ENCODE results near the gene EFNA1. TPM values are rescaled to one million over a fixed set of nuclear protein-coding genes. Genes with fewer than 3 reads are reported as not detected.

The EFNA1 gene
- total RNA-seq, 2 donors from 2014 or later: 3.6 to 5.0 TPM

DNA sequence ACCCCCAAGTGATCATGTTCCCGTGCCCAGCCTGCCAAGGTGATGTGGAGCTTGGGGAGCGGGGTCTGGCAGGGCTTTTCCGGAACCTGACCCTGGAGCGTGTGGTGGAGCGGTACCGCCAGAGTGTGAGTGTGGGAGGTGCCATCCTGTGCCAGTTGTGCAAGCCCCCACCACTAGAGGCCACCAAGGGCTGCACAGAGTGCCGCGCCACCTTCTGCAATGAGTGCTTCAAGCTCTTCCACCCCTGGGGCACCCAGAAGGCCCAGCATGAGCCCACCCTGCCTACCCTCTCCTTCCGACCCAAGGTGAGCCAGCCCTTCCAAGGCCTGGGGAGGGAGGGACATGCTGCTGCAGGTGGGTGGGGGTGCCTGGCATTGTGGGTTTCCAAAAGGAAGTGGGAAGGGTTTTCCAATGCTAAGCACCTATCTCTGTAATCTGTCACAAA, 48.3 kb downstream of the EFNA1 start:
- DNase-seq: peak; percentile 46
- Mint-ChIP-seq H3K36me3 (ENCODE audit: low read depth) (peaks cover 9% of the 10 kb centered on the region), H3K27me3 (ENCODE audit: insufficient read depth) (peaks cover 15% of the 10 kb centered on the region), H3K4me3 (no peak overlapping the region), H3K9me3 (no peaks in the 10 kb centered on the region), H3K27ac (no peak overlapping the region), H3K4me1 (peaks cover 14% of the 10 kb centered on the region)
- Histone ChIP-seq H3K27me3 (ENCODE audit: control insufficient read depth, insufficient read depth, low read length, poor library complexity, severe bottlenecking) (no peaks in the 10 kb centered on the region), H3K4me3 (ENCODE audit: low read length) (no peak overlapping the region), H3K9me3 (ENCODE audit: control insufficient read depth, low read length) (no peaks in the 10 kb centered on the region), H3K27ac (ENCODE audit: low read depth, low read length) (no peak overlapping the region), H3K36me3 (ENCODE audit: control insufficient read depth, insufficient read depth, low read length) (peaks cover 17% of the 10 kb centered on the region), H3K9ac (ENCODE audit: extremely low read depth, low read length, poor library complexity, severe bottlenecking) (no peak overlapping the region), H3K4me1 (ENCODE audit: control insufficient read depth, insufficient read depth, low read length) (no peaks in the 10 kb centered on the region)
- TF ChIP-seq, protein P1, sequence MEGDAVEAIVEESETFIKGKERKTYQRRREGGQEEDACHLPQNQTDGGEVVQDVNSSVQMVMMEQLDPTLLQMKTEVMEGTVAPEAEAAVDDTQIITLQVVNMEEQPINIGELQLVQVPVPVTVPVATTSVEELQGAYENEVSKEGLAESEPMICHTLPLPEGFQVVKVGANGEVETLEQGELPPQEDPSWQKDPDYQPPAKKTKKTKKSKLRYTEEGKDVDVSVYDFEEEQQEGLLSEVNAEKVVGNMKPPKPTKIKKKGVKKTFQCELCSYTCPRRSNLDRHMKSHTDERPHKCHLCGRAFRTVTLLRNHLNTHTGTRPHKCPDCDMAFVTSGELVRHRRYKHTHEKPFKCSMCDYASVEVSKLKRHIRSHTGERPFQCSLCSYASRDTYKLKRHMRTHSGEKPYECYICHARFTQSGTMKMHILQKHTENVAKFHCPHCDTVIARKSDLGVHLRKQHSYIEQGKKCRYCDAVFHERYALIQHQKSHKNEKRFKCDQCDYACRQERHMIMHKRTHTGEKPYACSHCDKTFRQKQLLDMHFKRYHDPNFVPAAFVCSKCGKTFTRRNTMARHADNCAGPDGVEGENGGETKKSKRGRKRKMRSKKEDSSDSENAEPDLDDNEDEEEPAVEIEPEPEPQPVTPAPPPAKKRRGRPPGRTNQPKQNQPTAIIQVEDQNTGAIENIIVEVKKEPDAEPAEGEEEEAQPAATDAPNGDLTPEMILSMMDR (conservative IDR thresholded peaks at IDR 0.05): no peak
- WGBS, 2 experiments (ENCODE audit: insufficient coverage in 1 of 2, insufficient read length in 1 of 2): 84 to 93% methylated on average over 3 to 9 of the region's 9 CpGs

GRCh38 chr1:155176544-155177071, 48.9 kb downstream of the EFNA1 start:
- Mint-ChIP-seq H3K9me3 (no peaks in the 10 kb centered on the region), H3K36me3 (ENCODE audit: low read depth) (peaks cover 7% of the 10 kb centered on the region), H3K27ac (no peak overlapping the region), H3K4me3 (no peak overlapping the region), H3K27me3 (ENCODE audit: insufficient read depth) (peaks cover 15% of the 10 kb centered on the region), H3K4me1 (peaks cover 14% of the 10 kb centered on the region)
- Histone ChIP-seq H3K4me3 (ENCODE audit: low read length) (no peak overlapping the region), H3K9ac (ENCODE audit: extremely low read depth, low read length, poor library complexity, severe bottlenecking) (no peak overlapping the region), H3K36me3 (ENCODE audit: control insufficient read depth, insufficient read depth, low read length) (peaks cover 17% of the 10 kb centered on the region), H3K4me1 (ENCODE audit: control insufficient read depth, insufficient read depth, low read length) (no peaks in the 10 kb centered on the region), H3K27ac (ENCODE audit: low read depth, low read length) (no peak overlapping the region), H3K9me3 (ENCODE audit: control insufficient read depth, low read length) (no peaks in the 10 kb centered on the region), H3K27me3 (ENCODE audit: control insufficient read depth, insufficient read depth, low read length, poor library complexity, severe bottlenecking) (no peaks in the 10 kb centered on the region)
- peak; percentile 91 for DNase-seq
- TF ChIP-seq, protein P1 (conservative IDR thresholded peaks at IDR 0.05): peak; percentile 90
- WGBS, 2 experiments (ENCODE audit: insufficient coverage in 1 of 2, insufficient read length in 1 of 2): 79 to 81% methylated on average over 7 to 8 of the region's 8 CpGs

DNA sequence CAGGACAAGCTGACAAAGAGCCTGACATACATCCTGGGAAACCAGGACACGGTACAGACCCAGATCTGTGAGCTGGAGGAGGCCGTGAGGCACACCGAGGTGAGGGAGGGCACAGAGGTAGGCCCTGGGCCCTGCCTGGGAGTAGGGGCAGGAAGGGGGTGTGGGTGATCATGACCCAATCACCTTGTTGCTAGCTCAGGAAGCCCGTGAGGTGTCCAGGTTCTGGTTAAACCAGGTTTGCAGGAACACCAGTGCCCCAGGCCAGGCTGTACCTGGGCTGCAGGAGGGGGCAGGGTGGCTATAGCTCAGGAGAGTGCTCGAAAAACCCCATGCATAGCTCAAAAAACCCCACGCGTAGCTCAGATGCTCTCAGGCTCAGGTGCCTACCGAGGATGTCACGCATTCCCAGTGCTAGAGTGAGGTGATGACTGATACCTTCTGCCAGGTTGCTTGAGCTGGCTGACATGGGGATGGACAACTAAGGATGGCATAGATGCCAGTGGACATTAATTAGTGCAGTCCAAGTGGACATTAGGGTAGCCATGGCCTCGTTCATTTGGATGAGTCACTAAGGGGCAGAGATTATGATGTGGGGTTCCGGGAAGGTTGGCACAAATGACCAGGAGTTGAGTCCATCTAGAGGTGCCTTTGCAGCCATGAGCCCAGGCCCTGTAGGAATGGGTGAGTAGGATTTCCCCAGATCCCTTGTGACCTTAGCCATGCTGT, 49.7 kb downstream of the EFNA1 start:
- Mint-ChIP-seq H3K27ac (no peak overlapping the region), H3K9me3 (no peaks in the 10 kb centered on the region), H3K36me3 (ENCODE audit: low read depth) (peaks cover 7% of the 10 kb centered on the region), H3K4me3 (no peak overlapping the region), H3K27me3 (ENCODE audit: insufficient read depth) (peaks cover 15% of the 10 kb centered on the region), H3K4me1 (peaks cover 10% of the 10 kb centered on the region)
- H3K9me3 ChIP-seq (ENCODE audit: control insufficient read depth, low read length): no peaks in the 10 kb centered on the region
- no peaks in the 10 kb centered on the region for H3K4me1 ChIP-seq (ENCODE audit: control insufficient read depth, insufficient read depth, low read length)
- TF ChIP-seq, protein P1 (conservative IDR thresholded peaks at IDR 0.05): no peak
- DNase-seq: peak; percentile 33
- 88 to 98% methylated on average over 10 to 11 of the region's 11 CpGs for WGBS, 2 experiments (ENCODE audit: insufficient coverage in 1 of 2, insufficient read length in 1 of 2)
- peaks cover 17% of the 10 kb centered on the region for H3K36me3 ChIP-seq (ENCODE audit: control insufficient read depth, insufficient read depth, low read length)
- H3K9ac ChIP-seq (ENCODE audit: extremely low read depth, low read length, poor library complexity, severe bottlenecking): no peak overlapping the region
- H3K27me3 ChIP-seq (ENCODE audit: control insufficient read depth, insufficient read depth, low read length, poor library complexity, severe bottlenecking): no peaks in the 10 kb centered on the region
- no peak overlapping the region for H3K4me3 ChIP-seq (ENCODE audit: low read length)
- H3K27ac ChIP-seq (ENCODE audit: low read depth, low read length): no peak overlapping the region

All from endodermal cell (in vitro differentiated cells).